Neural progenitor cell (in vitro differentiated cells): Measurements from ENCODE around the gene PRDM16. TPM values are rescaled to one million over a fixed set of nuclear protein-coding genes. Genes with fewer than 3 reads are reported as not detected.
A peak's percentile ranks its signal among the peaks of the same experiment; 100 is the strongest.

Source experiments
- DNase-seq: peaks from one replicate; pipeline ENCODE4 v3.0.0-alpha.2; 2016; ENCODE audit warnings: low spot score
- H2AFZ ChIP-seq: fragments of 200-600 bp; sonication (generic); replicated peaks from 2 replicates; pipeline ENCODE4 v1.6.1; 2016; ENCODE audit warnings: antibody characterized with exemption
- H3F3A ChIP-seq: fragments of 200-600 bp; sonication (generic); 2 replicates; pipeline ENCODE4 v1.6.1; 2016; ENCODE audit warnings: antibody characterized with exemption, low read depth
- H3K27ac ChIP-seq: fragments of 200-600 bp; sonication (generic); 2 replicates; pipeline ENCODE4 v1.5.1; 2016; ENCODE audit warnings: mild to moderate bottlenecking
- H3K27me3 ChIP-seq: fragments of 200-600 bp; sonication (generic); 2 replicates; pipeline ENCODE4 v1.6.1; 2016; ENCODE audit warnings: mild to moderate bottlenecking, moderate library complexity
- H3K36me3 ChIP-seq: fragments of 200-600 bp; sonication (generic); 2 replicates; pipeline ENCODE4 v1.5.1; 2016
- H3K4me1 ChIP-seq: fragments of 200-600 bp; sonication (generic); 2 replicates; pipeline ENCODE4 v1.6.1; 2016; ENCODE audit warnings: mixed run types
- H3K4me2 ChIP-seq: fragments of 200-600 bp; sonication (generic); 2 replicates; pipeline ENCODE4 v1.6.1; 2016
- H3K4me3 ChIP-seq: fragments of 200-600 bp; sonication (generic); 2 replicates; pipeline ENCODE4 v1.5.1; 2016
- H3K79me2 ChIP-seq: fragments of 200-600 bp; sonication (generic); 2 replicates; pipeline ENCODE4 v1.6.1; 2016; ENCODE audit warnings: low read depth
- H3K9ac ChIP-seq: fragments of 200-600 bp; sonication (generic); 2 replicates; pipeline ENCODE4 v1.6.1; 2016
- H3K9me3 ChIP-seq: fragments of 200-600 bp; sonication (generic); 2 replicates; pipeline ENCODE4 v1.5.1; 2016; ENCODE audit warnings: low read depth
- H4K20me1 ChIP-seq: fragments of 200-600 bp; sonication (generic); 2 replicates; pipeline ENCODE4 v1.6.1; 2016; ENCODE audit warnings: low read depth
- H3K27ac Mint-ChIP-seq: 3 replicates; pipeline ENCODE4 v1.8.0; 2021; ENCODE audit warnings: mixed read lengths
- H3K27me3 Mint-ChIP-seq: 2 replicates; pipeline ENCODE4 v1.8.0; 2022; ENCODE audit warnings: low read depth, mild to moderate bottlenecking, inconsistent platforms, moderate library complexity, mixed read lengths; ENCODE audit not compliant: insufficient read depth
- H3K36me3 Mint-ChIP-seq: 3 replicates; pipeline ENCODE4 v1.8.0; 2021; ENCODE audit warnings: mixed read lengths
- H3K4me1 Mint-ChIP-seq: 3 replicates; pipeline ENCODE4 v1.8.0; 2021; ENCODE audit warnings: mixed read lengths
- H3K4me3 Mint-ChIP-seq: 3 replicates; pipeline ENCODE4 v1.8.0; 2021; ENCODE audit warnings: mild to moderate bottlenecking, moderate library complexity, mixed read lengths
- H3K9me3 Mint-ChIP-seq: 3 replicates; pipeline ENCODE4 v1.8.0; 2020; ENCODE audit warnings: mixed read lengths
- EZH2 ChIP-seq: fragments of 200-600 bp; sonication (generic); IDR thresholded peaks from 2 replicates; pipeline ENCODE4 v1.6.1; 2017; ENCODE audit warnings: antibody characterized with exemption, mild to moderate bottlenecking, moderate library complexity
- EZH2phosphoT487 ChIP-seq: fragments of 200-600 bp; sonication (generic); IDR thresholded peaks from 2 replicates; pipeline ENCODE4 v1.6.1; 2017; ENCODE audit warnings: antibody characterized with exemption
- total RNA-seq: library from RNA; depleted of rRNA; stranded (reverse); fragments of >200 nt; gene quantifications from 2 replicates; pipeline ENCODE4 v1.2.3, GENCODE V29; 2015; ENCODE audit warnings: low replicate concordance
- TF ChIP-seq, protein P1 (sequence below): fragments of 200-600 bp; sonication (generic); IDR thresholded peaks from 2 replicates; pipeline ENCODE4 v1.5.1; 2017; ENCODE audit warnings: antibody characterized with exemption, mild to moderate bottlenecking

Gene PRDM16
- total RNA-seq, 1 donor from 2014 or later, result 1.9 TPM

DNA sequence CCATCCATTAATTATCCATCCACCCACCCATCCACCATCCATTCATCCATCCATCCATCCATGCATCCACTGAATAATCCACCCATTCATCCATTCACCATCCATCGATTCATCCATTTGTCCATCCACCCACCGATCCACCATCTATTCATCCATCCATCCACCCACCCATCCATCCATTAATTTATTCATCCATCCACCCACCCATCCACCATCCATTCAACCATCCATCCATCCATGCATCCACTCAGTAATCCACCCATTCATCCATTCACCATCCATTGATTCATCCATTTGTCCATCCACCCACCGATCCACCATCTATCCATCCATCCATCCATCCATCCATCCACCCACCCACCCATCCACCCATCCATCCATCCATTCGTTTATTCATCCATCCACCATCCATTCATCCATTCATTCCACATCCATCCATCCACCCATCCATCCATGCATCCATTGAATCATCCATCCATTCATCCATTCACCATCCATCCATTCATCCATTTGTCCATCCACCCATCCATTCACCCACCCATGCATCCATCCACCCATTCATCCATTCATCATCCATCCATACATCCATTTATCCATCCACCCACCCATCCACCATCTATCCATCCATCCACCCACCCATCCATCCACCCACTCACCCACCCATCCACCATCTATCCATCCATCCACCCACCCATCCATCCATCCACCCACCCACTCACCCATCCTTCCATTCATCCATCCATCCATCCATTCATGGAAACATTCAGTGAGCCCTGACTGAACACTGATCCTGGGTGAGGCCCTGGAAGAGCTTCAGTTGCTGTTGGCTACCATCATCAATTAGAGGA lies 302.1 kb downstream of the PRDM16 start:
- no peak overlapping the region for H2AFZ ChIP-seq
- no peak for DNase-seq
- no peaks in the 10 kb centered on the region for H3K36me3 Mint-ChIP-seq
- no peaks in the 10 kb centered on the region for H3F3A ChIP-seq
- no peaks in the 10 kb centered on the region for H3K9me3 ChIP-seq
- H3K4me1 ChIP-seq, result no peaks in the 10 kb centered on the region
- peak overlapping the region; percentile 15 for H3K4me3 Mint-ChIP-seq
- H4K20me1 ChIP-seq, result no peaks in the 10 kb centered on the region
- no peaks in the 10 kb centered on the region for H3K36me3 ChIP-seq
- no peaks in the 10 kb centered on the region for H3K79me2 ChIP-seq
- H3K9me3 Mint-ChIP-seq, result peaks cover 5% of the 10 kb centered on the region
- no peak overlapping the region for H3K27ac Mint-ChIP-seq
- TF ChIP-seq, protein P1, sequence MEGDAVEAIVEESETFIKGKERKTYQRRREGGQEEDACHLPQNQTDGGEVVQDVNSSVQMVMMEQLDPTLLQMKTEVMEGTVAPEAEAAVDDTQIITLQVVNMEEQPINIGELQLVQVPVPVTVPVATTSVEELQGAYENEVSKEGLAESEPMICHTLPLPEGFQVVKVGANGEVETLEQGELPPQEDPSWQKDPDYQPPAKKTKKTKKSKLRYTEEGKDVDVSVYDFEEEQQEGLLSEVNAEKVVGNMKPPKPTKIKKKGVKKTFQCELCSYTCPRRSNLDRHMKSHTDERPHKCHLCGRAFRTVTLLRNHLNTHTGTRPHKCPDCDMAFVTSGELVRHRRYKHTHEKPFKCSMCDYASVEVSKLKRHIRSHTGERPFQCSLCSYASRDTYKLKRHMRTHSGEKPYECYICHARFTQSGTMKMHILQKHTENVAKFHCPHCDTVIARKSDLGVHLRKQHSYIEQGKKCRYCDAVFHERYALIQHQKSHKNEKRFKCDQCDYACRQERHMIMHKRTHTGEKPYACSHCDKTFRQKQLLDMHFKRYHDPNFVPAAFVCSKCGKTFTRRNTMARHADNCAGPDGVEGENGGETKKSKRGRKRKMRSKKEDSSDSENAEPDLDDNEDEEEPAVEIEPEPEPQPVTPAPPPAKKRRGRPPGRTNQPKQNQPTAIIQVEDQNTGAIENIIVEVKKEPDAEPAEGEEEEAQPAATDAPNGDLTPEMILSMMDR, result no peak
- no peak for TF ChIP-seq EZH2phosphoT487
- TF ChIP-seq EZH2, result no peak
- H3K9ac ChIP-seq, result no peak overlapping the region
- no peak overlapping the region for H3K4me2 ChIP-seq
- no peak overlapping the region for H3K27ac ChIP-seq
- peaks cover 22% of the 10 kb centered on the region for H3K27me3 Mint-ChIP-seq
- H3K4me1 Mint-ChIP-seq, result peaks cover 38% of the 10 kb centered on the region
- H3K4me3 ChIP-seq, result no peak overlapping the region
- H3K27me3 ChIP-seq, result no peaks in the 10 kb centered on the region

DNA sequence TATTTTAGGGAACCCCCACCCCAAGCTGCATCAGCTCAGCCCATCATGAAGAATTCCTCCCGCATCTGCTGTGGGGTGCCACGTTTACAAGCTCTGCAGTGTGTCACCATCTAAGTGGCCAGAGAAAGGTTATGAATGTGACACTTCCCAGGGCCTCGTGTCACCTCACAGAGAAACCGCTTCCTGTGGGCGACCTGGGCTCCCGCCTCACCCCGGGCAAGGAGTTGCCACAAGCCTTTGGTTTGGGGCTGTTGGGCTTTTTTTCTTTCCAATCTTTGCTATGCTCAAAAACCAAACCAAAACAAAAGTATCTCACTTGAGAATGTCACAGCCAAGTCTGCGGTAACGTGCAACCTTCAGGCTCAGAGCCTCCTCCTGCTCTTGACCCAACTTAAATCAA lies 303.3 kb downstream of the PRDM16 start:
- Histone ChIP-seq H3K27ac (no peak overlapping the region), H4K20me1 (no peaks in the 10 kb centered on the region), H2AFZ (no peak overlapping the region), H3K27me3 (no peaks in the 10 kb centered on the region), H3K4me2 (no peak overlapping the region), H3K36me3 (no peaks in the 10 kb centered on the region), H3K9ac (no peak overlapping the region), H3F3A (no peaks in the 10 kb centered on the region), H3K79me2 (no peaks in the 10 kb centered on the region), H3K4me1 (no peaks in the 10 kb centered on the region), H3K9me3 (no peaks in the 10 kb centered on the region), H3K4me3 (no peak overlapping the region)
- no peak overlapping the region for H3K4me3 Mint-ChIP-seq
- no peak for DNase-seq
- TF ChIP-seq, protein P1, result no peak
- no peak for TF ChIP-seq EZH2phosphoT487
- TF ChIP-seq EZH2, result no peak
- peaks cover 25% of the 10 kb centered on the region for H3K4me1 Mint-ChIP-seq
- peaks cover 5% of the 10 kb centered on the region for H3K9me3 Mint-ChIP-seq
- peaks cover 22% of the 10 kb centered on the region for H3K27me3 Mint-ChIP-seq
- no peak overlapping the region for H3K27ac Mint-ChIP-seq
- H3K36me3 Mint-ChIP-seq, result no peaks in the 10 kb centered on the region

DNA sequence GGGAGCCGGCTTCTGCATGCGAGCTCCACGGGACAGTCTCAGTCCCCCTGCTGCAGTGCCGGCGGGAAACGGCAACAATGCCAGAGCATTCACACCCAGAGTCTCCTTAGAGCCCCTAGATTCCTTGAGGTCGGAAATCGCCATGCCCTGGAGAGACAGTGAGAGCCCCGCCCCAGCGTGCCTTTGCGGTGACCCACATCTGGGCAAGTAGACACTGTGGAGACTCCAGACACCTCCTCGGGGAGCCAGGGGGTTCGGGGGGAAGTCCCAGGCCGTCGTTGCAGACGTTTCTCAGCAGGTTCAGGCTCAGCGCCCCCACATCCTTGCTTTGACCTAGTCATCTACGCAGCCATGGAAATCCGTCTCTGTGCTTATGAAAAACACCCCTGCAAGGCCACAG lies 304.2 kb downstream of the PRDM16 start:
- no peaks in the 10 kb centered on the region for H3K4me1 ChIP-seq
- no peaks in the 10 kb centered on the region for H4K20me1 ChIP-seq
- no peak for DNase-seq
- no peak overlapping the region for H3K9ac ChIP-seq
- Mint-ChIP-seq H3K4me3 (no peak overlapping the region), H3K4me1 (peaks cover 18% of the 10 kb centered on the region), H3K9me3 (peaks cover 5% of the 10 kb centered on the region), H3K27ac (no peak overlapping the region), H3K27me3 (peaks cover 22% of the 10 kb centered on the region), H3K36me3 (no peaks in the 10 kb centered on the region)
- no peak overlapping the region for H2AFZ ChIP-seq
- H3K27me3 ChIP-seq, result no peaks in the 10 kb centered on the region
- no peak overlapping the region for H3K4me3 ChIP-seq
- TF ChIP-seq EZH2, result no peak
- TF ChIP-seq, protein P1, result no peak
- TF ChIP-seq EZH2phosphoT487, result no peak
- no peaks in the 10 kb centered on the region for H3K79me2 ChIP-seq
- no peak overlapping the region for H3K4me2 ChIP-seq
- no peak overlapping the region for H3K27ac ChIP-seq
- H3K9me3 ChIP-seq, result no peaks in the 10 kb centered on the region
- H3F3A ChIP-seq, result no peaks in the 10 kb centered on the region
- H3K36me3 ChIP-seq, result no peaks in the 10 kb centered on the region
